DMS 273 treated with DMSO at 0.1 percent for 48 hours (cell line): ENCODE measurements around the gene STAC.
"Not testable (repeated sequence)": the region's sequence is repeated elsewhere in the genome, so short reads cannot be mapped to it uniquely, and the experiment has no call there.

Source experiments
- DNase-seq: peaks from one replicate; lab custom pipeline; 2025; lab: John Stamatoyannopoulos, UW

The STAC gene

DNA sequence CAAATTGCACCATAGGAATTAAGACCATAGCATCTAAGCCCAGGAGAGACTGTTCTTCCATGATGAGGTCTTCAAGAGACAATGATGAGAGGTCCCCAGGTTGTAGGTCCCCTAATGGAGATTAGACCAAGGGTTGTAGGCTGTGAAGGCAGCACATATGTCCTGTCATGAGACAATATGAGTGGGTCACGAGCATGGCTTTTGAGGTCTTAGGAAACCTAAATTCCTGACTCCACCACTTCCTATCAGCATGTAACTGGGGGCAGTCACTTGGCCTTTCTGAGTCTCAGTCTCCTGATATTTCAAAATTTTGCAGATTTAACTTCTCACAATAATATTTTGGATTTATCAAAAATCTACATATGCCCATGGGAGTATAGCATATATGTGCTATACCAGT lies 31.3 kb downstream of the STAC start:
- no peak for DNase-seq

DNA sequence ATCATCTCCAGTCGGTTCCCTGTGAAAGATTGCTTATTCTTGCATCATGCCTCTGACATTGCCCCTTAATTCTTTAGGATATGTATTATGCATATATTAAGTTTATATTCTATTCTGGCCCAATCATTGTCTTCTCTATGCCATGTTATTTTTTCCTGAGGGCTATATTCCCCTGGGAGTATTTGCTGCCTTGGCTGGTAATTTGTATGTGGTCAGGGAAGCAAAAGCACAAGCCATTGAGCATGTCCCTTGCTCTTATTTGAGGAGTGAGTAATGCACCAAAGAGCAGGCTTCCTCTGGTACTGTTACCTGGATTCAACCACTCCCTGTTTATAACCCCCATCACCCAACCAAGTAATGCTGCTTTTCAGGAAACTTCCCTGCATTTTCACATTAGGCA lies 36.3 kb downstream of the STAC start:
- no peak for DNase-seq

GRCh38 chr3:36417237-36417636 lies 36.9 kb downstream of the STAC start:
- DNase-seq = no peak

GRCh38 chr3:36418296-36418695 lies 38.0 kb downstream of the STAC start:
- DNase-seq = no peak

- DNase-seq = no peak
Observed at GRCh38 chr3:36428445-36428844, 48.1 kb downstream of the STAC start.

- DNase-seq = no peak
Observed at GRCh38 chr3:36429986-36430485, 49.7 kb downstream of the STAC start.

GRCh38 chr3:36433511-36433910 lies 53.2 kb downstream of the STAC start:
- no peak for DNase-seq

DNA sequence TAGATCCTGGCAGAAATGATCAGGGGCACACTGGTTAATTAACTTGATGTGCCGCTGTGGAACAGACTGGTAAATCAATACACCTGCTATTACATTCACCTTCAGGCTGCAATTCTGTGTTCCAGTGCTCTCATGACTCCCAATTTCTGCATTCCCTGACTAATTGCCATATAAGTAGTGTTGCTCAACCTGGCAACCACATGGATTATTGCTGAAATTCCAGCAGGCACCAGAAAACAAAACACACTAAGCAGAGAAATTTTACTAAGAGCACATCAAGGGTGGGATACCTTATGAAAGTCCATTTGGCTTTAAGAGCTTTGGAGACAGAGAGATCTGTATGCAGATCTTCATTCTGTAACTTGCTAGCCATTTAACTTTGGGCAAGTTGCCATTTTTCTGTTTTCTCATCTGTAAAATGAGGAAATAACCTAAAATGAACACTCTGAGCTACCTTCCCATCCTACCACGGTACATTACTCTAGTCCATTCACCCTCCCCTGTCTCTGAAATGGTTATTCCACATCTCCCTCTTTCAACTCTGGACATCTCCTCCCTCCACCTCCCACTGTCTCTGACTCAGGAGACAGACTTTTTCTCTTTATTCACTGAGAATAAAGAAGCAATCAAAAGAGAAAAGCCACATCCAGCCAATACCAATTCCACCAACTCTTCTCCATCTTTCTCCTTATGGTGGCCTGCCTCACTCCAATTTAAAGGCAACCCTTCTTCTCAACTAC lies 54.6 kb downstream of the STAC start:
- DNase-seq = no peak

- DNase-seq = no peak
Observed at GRCh38 chr3:36443028-36443686, 62.9 kb downstream of the STAC start.

GRCh38 chr3:36444909-36445308 lies 64.6 kb downstream of the STAC start:
- DNase-seq = no peak

DNA sequence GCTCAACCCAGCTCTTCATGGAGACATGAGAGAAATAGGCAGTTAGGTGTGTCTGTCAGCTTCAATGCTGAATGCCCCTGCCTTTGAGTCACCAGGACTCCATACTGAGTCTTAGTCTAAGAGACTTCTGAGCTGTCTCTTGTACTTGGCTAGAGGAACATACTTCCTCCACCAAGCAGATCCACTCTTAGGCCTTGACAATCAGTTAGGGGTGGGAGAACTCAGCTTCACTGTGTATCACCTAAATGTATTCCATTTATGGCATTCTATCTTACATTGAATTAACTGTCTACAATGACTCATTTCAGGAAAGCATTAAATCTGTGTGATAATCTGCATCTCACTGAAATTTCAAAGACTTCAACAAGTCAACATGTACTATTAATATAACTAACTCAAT lies 66.0 kb downstream of the STAC start:
- DNase-seq = no peak

- no peak for DNase-seq
Observed at GRCh38 chr3:36447061-36447460, 66.8 kb downstream of the STAC start.

- no peak for DNase-seq
Observed at GRCh38 chr3:36451816-36452215, 71.5 kb downstream of the STAC start.

- DNase-seq = not testable (repeated sequence)
Observed at GRCh38 chr3:36453213-36453612, 72.9 kb downstream of the STAC start.

DNA sequence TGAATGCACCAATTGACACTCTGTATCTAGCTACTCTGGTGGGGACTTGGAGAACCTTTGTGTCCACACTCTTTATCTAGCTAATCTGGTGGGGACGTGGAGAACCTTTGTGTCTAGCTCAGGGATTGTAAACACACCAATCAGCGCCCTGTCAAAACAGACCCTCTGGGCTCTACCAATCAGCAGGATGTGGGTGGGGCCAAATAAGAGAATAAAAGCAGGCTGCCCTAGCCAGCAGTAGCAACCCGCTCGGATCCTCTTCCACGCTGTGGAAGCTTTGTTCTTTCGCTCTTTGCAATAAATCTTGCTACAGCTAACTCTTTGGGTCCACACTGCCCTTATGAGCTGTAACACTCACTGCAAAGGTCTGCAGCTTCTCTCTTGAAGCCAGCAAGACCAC lies 73.6 kb downstream of the STAC start:
- not testable (repeated sequence) for DNase-seq

DNA sequence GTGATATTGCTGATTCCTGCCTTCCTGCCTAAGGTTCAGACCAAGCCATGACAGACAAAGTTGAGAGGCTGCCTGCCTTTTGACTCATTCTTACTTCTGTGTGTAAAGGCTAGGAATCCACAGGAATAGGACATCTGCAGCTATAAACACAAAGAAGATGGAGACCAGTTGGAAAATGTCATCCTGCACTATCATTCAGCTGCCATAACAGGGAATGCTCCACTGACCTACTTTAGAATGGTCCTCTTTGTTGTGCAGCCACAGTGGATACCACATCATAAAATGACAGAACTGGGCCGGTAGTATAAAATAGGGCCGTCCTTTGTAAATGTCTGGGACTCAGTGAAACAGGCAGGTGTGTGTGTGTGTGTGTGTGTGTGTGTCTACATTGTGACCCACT lies 75.1 kb downstream of the STAC start:
- no peak for DNase-seq

DNA sequence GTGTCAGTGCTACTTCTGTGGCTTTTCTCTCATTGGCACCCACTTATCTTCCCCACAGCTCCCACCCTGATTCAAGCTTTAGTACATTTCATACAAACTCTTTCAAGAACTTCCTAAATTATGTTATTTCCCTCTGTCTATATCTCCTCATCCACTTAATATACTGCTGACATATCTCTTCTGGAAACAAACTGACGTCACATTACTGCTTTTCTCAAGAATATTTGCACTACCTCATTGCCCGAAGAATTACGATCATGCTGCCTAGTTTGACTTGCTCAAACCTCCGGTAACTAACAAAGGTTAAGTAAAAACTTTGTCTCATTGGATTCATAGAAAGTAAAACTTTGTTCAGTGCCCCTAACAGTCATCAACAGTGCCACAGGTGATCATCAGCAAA lies 76.5 kb downstream of the STAC start:
- DNase-seq = no peak

DNA sequence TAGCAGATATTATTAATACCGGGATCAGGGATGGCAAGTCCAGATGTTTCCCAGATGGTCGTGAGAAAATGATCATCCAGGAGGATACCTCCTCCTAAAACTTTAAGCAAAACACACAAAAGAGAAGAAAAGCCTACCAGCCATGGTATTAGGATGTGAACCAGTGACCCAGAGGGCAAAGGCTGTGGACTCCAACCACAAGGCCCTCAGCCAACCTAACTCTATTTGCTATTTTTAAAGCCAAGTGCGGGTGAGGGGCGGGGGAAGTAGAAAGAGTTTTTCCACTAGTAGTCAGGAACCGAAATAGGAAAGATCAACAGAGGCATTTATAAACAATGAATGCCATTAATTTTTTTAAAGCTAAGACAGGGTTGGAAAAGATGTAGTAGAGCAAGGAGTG lies 77.4 kb downstream of the STAC start:
- DNase-seq = no peak

DNA sequence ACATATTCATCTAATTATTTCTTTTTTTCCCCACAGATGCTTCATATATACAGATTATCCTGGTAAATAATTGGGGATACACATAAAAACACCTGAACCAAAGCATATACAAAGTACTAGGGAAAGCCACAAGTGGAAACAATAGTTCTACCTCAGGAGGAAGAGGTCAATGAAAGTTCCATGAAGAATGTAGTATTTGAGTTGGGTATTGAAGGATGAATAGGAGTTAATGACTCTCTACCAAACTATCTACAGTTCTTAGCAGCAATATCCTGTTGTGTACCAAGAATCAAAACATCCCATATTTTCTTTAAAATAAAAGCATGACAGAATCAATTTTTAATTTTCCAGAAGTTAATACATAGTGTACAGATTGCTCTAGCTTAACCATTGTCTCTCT lies 78.9 kb downstream of the STAC start:
- DNase-seq = no peak

GRCh38 chr3:36461597-36461996 lies 81.3 kb downstream of the STAC start:
- no peak for DNase-seq

GRCh38 chr3:36472045-36472444 lies 91.7 kb downstream of the STAC start:
- DNase-seq = not testable (repeated sequence)

DNA sequence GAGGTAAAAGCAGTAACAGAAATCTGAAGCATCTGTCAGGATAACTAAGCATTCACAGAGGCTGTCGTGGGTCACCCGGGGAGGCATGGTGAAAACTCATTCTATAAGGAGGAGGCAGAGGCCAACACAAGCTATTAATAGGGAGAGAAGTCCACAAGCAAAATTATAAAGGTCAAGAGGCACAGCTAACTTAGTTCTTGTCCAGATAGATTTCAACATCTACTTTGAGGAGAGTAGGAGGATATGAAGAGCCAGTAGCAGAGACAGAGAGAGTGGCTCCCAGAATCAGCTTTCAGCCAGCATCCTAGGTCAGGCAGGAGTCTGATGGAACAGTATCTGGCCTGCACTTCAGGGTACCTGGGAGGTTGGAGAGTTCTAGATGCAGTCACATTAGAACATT lies 95.3 kb downstream of the STAC start:
- DNase-seq = no peak

DNA sequence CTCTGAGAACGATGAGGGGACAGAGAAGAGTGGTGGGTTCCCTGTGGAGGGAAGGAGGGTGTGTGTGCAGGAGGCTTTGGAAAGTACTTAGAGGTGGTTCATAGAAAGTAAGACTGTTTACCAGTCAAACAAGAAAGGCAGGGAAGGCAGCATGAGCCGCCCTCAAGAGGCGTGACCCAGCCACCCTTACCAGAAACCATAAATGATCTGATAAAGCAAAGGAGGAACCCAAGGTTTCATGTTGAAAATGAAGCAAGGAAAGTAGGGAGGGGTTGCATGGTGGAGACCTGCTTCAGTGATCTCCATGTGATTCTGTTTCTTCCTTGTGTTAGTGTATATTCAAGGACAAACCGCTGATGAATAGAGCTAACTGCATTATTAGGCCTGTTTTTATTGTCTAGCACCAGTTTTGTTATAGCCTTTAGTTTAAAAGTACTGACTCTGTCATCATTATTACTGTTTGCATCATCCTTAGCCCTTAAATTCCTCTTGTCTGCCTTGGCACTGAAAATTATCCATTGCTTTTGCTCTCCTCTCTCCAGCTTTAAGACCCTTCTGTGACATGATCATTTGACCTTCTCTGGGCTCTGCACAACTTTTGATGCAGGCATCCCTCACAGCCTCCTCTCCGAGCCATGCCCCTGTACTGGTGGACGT lies 96.1 kb downstream of the STAC start:
- no peak for DNase-seq
